NT2/D1 (cell line): ENCODE measurements around the gene NAV2.

ENCODE experiments used
- SUZ12 ChIP-seq: IDR thresholded peaks from 2 replicates; pipeline ENCODE4 v1.6.1; 2011; ENCODE audit not compliant: insufficient read length, insufficient read depth; ENCODE audit errors: extremely low read depth
- ZNF274 ChIP-seq: IDR thresholded peaks from 2 replicates; pipeline ENCODE4 v1.6.1; 2011; ENCODE audit warnings: mild to moderate bottlenecking, low read depth, low read length

DNA sequence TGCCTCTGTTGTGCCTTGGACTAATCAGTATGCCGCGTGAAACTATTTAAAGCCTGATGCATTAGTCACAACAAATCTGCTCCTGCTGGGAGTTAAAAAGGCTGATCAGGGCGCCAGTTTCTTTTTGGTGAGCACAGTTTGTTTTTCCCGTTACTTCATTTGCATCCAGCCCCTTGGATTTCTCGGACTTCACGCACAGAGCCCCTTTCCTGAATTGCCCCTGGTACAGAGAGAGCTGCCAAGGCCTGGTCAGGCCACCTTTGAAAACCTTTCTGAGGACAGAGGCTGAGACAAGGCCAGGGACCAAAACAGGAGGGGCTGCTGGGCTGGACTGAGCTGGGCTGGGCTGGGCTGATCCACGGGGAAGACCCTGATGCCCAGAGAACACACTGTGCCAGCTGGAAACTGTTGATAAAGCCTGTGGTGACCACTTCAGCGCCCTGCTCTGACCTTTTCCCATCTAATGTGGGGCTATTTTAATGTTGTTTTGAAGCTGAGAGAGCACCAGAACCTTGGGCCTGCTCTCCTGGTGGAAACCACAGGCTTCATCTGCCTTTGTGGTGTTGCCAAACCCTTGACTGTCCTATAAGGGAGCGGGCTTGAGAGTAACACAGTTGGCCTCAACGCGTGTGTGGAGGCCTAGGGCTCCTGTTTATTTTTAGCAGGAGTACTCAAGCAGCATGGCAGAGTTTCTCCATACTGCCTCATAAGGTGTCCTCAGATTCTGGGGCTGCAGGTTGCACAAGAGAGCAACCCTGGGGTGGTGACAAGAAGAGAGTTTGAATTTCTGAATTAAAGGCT lies 44.2 kb downstream of the NAV2 start:
- TF ChIP-seq SUZ12 (no peak), ZNF274 (no peak)
